NCI-H1694 (cell line): ENCODE data around the gene NLRP10.

Source experiments
- DNase-seq: peaks from one replicate; lab custom pipeline; 2025; lab: John Stamatoyannopoulos, UW

NLRP10 gene

GRCh38 chr11:7973011-7973410, 7.8 kb upstream of the NLRP10 start:
- no peak for DNase-seq

GRCh38 chr11:7971846-7972245, 6.6 kb upstream of the NLRP10 start:
- no peak for DNase-seq

GRCh38 chr11:7969756-7970646, 4.8 kb upstream of the NLRP10 start:
- no peak for DNase-seq

DNA sequence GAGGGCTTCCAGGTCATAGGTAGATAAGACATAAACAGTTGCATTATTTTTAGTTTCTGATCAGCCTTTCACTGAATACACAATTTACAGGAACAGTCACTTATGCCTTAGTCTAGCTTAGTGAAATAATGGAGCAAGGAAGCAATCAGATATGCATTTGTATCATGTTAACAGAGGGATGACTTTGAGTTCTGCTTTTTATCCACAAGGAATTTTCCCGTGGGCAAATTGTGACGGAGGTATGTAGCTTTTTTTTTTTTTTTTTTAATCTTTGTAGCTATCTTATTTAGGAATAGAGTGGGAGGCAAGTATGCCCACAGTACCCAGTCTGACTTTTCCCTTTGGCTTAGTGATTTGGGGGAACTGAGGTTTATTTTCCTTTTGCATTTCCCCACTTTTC, 3.4 kb upstream of the NLRP10 start:
- no peak for DNase-seq

DNA sequence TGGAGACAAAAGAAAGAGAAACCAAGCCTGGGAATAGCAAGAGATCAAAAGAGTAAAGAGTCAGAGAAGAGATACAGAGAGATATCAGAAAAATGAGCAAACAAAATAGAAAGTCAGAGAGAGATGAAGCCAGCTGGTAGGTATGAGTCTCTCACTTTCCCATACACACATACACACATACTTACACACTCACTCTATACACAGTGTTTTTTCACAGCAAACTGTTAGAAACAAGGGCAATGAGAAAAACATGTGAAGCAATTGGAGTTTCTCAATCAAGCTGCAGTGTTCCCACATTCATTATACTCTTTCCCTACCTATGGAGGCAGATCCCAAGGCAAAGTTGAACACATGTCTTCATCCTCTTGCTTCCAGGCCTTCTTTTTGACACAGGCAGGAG, 2.6 kb upstream of the NLRP10 start:
- DNase-seq: no peak

- no peak for DNase-seq
Measured at GRCh38 chr11:7967097-7967496, 1.9 kb upstream of the NLRP10 start.

DNA sequence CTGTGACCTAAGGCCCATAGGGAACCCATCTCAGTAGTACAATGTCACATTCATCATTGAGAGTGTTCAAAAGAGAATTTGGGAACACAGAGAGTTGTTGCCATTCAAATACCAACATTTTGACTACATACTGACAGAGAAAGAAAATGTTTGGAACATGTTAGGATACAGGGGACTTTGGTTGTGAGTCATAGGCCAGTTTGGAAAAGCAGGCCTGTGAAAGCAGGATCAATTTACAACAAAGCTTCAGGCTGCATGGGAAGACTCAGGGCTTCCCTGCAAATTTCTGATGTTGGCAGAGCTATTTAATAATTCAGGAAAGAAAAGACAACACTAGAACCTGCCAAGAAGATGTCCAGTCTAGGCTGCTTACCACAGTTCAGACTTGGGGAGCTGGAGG, 374 bp downstream of the NLRP10 start:
- DNase-seq: no peak

DNA sequence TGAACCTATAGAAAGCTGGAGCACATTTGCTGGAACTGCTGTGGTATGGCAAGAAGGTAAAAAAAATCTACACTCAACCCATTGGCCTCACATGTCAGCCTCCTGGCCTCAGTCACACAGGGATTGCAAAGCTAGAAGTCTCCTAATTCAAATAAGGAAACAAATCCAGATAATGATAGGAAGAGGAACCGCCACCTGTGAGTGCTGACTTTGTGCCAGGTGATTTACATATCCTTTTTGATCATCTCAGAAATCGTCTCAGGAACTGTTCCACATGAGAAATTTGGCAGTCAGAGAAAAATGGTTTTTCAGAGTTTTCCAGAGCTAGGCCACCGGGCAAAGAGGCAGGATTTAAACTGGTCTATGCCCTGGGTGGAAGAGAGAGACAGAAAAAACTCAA, 986 bp downstream of the NLRP10 start:
- DNase-seq: no peak

GRCh38 chr11:7955191-7955590, 10.1 kb downstream of the NLRP10 start:
- no peak for DNase-seq

DNA sequence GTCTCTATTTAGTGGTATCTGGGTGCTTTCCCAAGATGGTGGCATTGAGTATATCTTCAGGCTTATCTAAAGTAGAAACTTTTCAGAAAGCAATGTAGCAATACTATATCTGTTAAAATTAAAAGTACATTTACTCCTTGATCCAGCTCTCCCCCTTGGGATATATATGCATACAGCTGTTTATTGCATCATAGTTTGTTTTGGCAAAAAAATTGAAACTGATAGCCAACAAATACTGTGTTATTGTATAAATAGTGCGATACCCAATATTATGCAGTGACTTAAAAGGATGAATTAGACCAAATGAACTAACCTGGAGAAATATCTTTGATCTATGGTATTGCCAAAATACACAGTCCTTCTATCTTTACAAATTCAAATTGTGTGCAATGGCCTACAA, 15.3 kb downstream of the NLRP10 start:
- DNase-seq: no peak

DNA sequence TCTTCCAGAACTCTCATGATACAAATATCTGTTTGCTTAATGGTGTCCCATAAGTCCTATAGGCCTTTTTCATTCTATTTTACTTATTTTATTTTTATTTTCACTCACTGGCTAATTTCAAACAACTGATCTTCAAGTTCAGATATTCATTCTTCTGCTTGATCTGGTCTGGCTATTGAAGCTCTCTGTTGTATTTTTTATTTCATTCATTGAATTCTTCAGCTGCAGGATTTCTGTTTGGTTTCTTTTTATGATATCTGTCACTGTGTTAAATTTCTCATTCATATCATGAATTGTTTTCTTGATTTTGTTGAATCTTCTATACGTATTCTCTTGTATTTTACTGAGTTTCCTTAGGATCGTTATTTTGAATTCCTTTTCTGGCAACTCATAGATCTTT, 21.1 kb downstream of the NLRP10 start:
- DNase-seq: no peak

DNA sequence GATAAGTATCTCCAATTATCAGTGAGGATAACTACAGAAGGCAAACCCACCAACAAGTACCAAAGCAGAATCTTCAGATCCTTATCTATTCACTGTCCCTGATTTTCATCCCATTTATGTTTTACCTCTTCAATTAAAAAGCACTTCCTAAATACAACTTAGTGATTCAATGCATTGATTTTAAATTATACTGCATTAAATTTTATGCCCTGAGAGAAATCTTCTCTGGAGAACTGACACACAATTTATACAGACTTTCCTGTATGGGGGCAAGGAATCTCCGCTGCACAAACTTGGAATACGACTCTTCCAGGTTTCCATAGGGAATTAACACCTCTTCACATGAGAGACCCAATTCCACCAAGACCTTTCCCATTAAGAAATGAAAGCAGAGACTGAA, 23.6 kb downstream of the NLRP10 start, which contains the start of gene OR10A3:
Gene OR10A3 (minus strand): TSS at position 101 of the 400 bp plus-strand sequence. CDS start 2,188 bp downstream, outside the sequence.
- no peak for DNase-seq

GRCh38 chr11:7941146-7941545, 24.1 kb downstream of the NLRP10 start:
- DNase-seq: no peak

- no peak for DNase-seq
Measured at GRCh38 chr11:7936615-7937014, 28.6 kb downstream of the NLRP10 start.

DNA sequence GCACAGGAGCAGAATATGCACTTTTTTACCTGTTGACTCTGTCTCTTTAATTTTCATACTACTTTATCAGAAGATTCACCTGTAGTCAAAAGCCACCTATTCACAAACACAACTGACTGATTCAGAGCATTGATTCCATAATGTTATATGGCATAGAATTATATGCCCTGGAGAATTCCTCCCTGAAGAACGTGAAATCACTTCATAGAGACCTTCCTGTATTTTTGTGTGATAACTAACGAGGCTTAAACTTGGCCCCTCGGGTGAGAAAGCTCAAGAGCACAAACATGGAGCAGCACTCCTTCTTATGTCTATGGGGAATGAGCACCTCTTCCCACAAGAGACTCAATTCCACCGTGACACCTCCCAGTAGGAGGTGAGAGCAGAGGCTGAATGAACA, 34.1 kb downstream of the NLRP10 start, which contains the start of gene OR10A6:
Gene OR10A6 (minus strand): TSS at position 101 of the 400 bp plus-strand sequence. CDS start 2,606 bp downstream, outside the sequence.
- DNase-seq: no peak

DNA sequence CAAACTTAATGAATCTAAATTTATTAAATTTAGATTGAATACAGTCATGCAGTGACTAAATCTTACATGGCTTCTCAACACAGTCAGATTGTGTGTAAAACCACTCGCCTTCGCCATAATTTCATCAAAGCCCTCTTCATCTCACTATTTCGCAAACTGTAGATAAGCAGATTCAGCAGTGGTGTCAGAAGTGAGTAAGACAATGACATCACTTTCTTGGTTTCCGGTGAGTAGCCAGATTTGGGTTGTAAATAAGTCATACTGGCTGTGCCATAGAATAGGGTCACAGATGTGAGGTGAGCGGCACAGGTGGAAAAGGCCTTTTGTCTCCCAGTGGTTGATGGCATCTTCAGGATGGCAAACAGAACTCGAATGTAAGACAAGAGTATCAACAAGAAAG, 37.6 kb downstream of the NLRP10 start:
- no peak for DNase-seq

DNA sequence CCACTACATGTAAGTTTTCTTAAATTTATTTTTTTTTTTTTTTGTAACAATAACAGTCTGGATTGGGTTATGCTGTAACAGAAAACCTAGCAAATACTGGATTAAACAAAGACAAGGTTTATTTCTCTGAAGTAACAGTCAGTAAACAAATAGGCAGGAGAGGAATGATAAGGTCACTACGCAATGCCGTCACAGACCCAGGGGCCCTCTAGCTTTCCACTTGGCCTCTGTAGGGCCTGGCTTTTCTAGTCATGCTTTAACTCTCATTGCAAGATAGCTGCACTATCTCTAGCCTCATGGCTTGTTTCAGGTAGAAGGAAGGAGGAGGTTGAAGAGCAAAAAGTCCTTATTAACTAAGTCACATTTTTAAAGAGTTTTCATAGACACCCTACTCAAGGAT, 40.7 kb downstream of the NLRP10 start:
- no peak for DNase-seq

DNA sequence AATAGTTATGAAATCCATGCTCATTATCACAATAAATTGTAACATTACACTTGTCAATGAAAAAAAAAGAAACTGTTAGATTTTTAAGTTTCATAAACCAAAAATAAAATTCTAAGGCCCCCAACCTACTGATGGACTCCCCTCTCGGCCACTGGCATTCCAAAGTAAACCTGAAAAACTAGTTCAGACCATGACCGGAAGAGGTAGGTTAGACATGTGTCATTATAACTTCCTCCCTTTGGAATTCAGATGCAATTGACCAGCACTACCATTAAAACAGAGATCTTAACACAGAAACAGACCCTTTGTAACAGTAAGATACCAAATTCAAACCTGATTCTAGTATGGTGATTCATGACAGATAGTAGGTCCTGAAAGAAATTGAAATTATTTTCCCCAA, 47.1 kb downstream of the NLRP10 start:
- DNase-seq: no peak
